ENCODE results near the gene TIMP2.

DNA sequence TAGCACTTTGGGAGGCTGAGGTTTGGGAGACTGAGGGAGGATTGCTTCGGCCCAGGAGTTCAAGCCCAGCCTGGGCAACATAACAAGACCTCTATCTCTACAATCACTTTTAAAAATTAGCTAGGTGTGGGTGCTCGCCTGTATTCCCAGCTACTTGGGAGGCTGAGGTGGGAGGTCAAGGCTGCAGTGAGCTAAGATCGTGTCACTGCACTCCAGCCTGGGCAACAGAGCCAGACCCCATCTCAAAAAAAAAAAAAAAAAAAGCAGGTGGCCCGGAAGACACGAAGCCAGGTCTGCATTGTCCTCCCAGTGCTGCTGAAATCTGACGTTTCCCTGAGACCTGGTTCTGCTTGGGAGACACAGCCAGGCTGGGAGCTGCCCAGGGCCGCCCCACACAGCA, 18.8 kb upstream of the TIMP2 start:
- TF ChIP-seq CTCF (IDR thresholded peaks at IDR 0.05) = no peak
- TF ChIP-seq POLR2A (IDR thresholded peaks at IDR 0.05) = no peak

Measured in gastroesophageal sphincter (tissue), 3 donors.